HepG2 (cell line): ENCODE results near the gene CRISPLD2. TPM values are rescaled to one million over a fixed set of nuclear protein-coding genes. Genes with fewer than 3 reads are reported as not detected.

ENCODE experiments used
- AFF4 ChIP-seq: sonication (generic); formaldehyde crosslinking; IDR thresholded peaks from 2 replicates; pipeline ENCODE4 v1.4.0; 2020; ENCODE audit warnings: missing genetic modification reagents
- BCL3 ChIP-seq: sonication (generic); formaldehyde crosslinking; IDR thresholded peaks from 2 replicates; pipeline ENCODE4 v1.5.1; 2020; ENCODE audit warnings: mild to moderate bottlenecking, missing genetic modification reagents, moderate library complexity
- CCAR2 ChIP-seq: fragments of 200-400 bp; formaldehyde crosslinking; optimal IDR thresholded peaks from 2 replicates; pipeline ENCODE3; 2018; ENCODE audit warnings: low read depth, mild to moderate bottlenecking, low read length, moderate library complexity
- CHCHD3 ChIP-seq: sonication (generic); formaldehyde crosslinking; IDR thresholded peaks from 2 replicates; pipeline ENCODE4 v1.8.0; 2022; ENCODE audit warnings: mild to moderate bottlenecking, missing genetic modification reagents, moderate library complexity
- EP300 ChIP-seq, 3 experiments: sonication (generic) in 1 of 3; formaldehyde crosslinking in 1 of 3; IDR thresholded peaks; 2 replicates each; pipeline versions ENCODE4 v1.5.1 to v1.6.1; 2011 to 2020; ENCODE audit warnings: low read depth in 2 of 3, low read length in 2 of 3, borderline replicate concordance in 1 of 3, improper control_type of control experiment in 1 of 3, mild to moderate bottlenecking in 1 of 3, missing genetic modification reagents in 1 of 3, moderate library complexity in 1 of 3
- FOXK2 ChIP-seq: fragments of 450-650 bp; IDR thresholded peaks from 2 replicates; pipeline ENCODE4 v1.6.1; 2016
- HIVEP1 ChIP-seq: sonication (generic); formaldehyde crosslinking; IDR thresholded peaks from 2 replicates; pipeline ENCODE4 v1.4.0; 2020; ENCODE audit warnings: mild to moderate bottlenecking, missing genetic modification reagents
- KMT2A ChIP-seq: sonication (generic); formaldehyde crosslinking; IDR thresholded peaks from 2 replicates; pipeline ENCODE4 v1.4.0; 2020; ENCODE audit warnings: missing genetic modification reagents
- RFXANK ChIP-seq: IDR thresholded peaks from 2 replicates; pipeline ENCODE4 v1.6.1; 2016
- SAFB2 ChIP-seq: sonication (generic); formaldehyde crosslinking; IDR thresholded peaks from 2 replicates; pipeline ENCODE4 v1.5.1; 2020; ENCODE audit warnings: missing genetic modification reagents, low read depth, mild to moderate bottlenecking, borderline replicate concordance
- SALL1 ChIP-seq: sonication (generic); formaldehyde crosslinking; IDR thresholded peaks from 2 replicates; pipeline ENCODE4 v1.8.0; 2022; ENCODE audit warnings: mild to moderate bottlenecking, missing genetic modification reagents
- SMC3 ChIP-seq: IDR thresholded peaks from 2 replicates; pipeline ENCODE4 v1.6.1; 2011; ENCODE audit warnings: low read length, improper control_type of control experiment
- SMYD3 ChIP-seq: sonication (generic); formaldehyde crosslinking; IDR thresholded peaks from 2 replicates; pipeline ENCODE4 v1.8.1; 2023; ENCODE audit warnings: mild to moderate bottlenecking, missing genetic modification reagents
- SP1 ChIP-seq, 2 experiments: fragments of 450-650 bp in 1 of 2; sonication (generic) in 1 of 2; formaldehyde crosslinking in 1 of 2; IDR thresholded peaks; 2 replicates each; pipeline versions ENCODE4 v1.4.0 to v1.6.1; 2016 to 2020; ENCODE audit warnings: missing genetic modification reagents in 1 of 2
- TEAD3 ChIP-seq: optimal IDR thresholded peaks from 2 replicates; pipeline ENCODE3; 2016; ENCODE audit warnings: borderline replicate concordance
- ZFP82 ChIP-seq: sonication (generic); formaldehyde crosslinking; IDR thresholded peaks from 2 replicates; pipeline ENCODE4 v1.5.1; 2020; ENCODE audit warnings: mild to moderate bottlenecking, missing genetic modification reagents, borderline replicate concordance
- ZNF160 ChIP-seq: sonication (generic); formaldehyde crosslinking; IDR thresholded peaks from 2 replicates; pipeline ENCODE4 v1.8.0; 2022; ENCODE audit warnings: mild to moderate bottlenecking, inconsistent platforms, missing genetic modification reagents
- ZNF281 ChIP-seq: sonication (generic); formaldehyde crosslinking; IDR thresholded peaks from 2 replicates; pipeline ENCODE4 v1.4.0; 2020; ENCODE audit warnings: missing genetic modification reagents, borderline replicate concordance
- ZNF552 ChIP-seq: sonication (generic); formaldehyde crosslinking; IDR thresholded peaks from 2 replicates; pipeline ENCODE4 v1.9.0; 2022; ENCODE audit warnings: missing genetic modification reagents, mild to moderate bottlenecking, borderline replicate concordance
- ZNF704 ChIP-seq: sonication (generic); formaldehyde crosslinking; IDR thresholded peaks from 2 replicates; pipeline ENCODE4 v1.8.1; 2023; ENCODE audit warnings: mild to moderate bottlenecking, inconsistent platforms, moderate library complexity, missing genetic modification reagents, borderline replicate concordance
- ZNF720 ChIP-seq: sonication (generic); formaldehyde crosslinking; IDR thresholded peaks from 2 replicates; pipeline ENCODE4 v1.4.0; 2020; ENCODE audit warnings: missing genetic modification reagents
- polyA plus RNA-seq, 8 experiments: library from polyadenylated mRNA; depleted of rRNA in 3 of 8; stranded (reverse) in 7 of 8; unstranded in 1 of 8; fragments of >200 nt; fragmentation: Illumina TruSeq in 4 of 8; extraction: Trizol in 4 of 8; gene quantifications; 2 replicates each; pipeline versions ENCODE4 v1.2.1 to v1.2.3, GENCODE V29; 2011 to 2016; ENCODE audit warnings: low read depth in 4 of 8, missing spikeins in 1 of 8, mixed read lengths in 1 of 8; ENCODE audit not compliant: insufficient read depth in 1 of 8
- total RNA-seq, 5 experiments: library from RNA; depleted of rRNA; stranded (reverse); fragments of >200 nt; fragmentation: Illumina TruSeq; extraction: Trizol; gene quantifications; 2 replicates each; pipeline ENCODE4 v1.2.3, GENCODE V29; 2016; ENCODE audit warnings: low read depth in 1 of 5

Gene CRISPLD2
- total and polyA plus RNA-seq, 2 of the 13 experiments (the other 11 are each of a cell fraction or from before 2014, with no cell fraction given), result 0.04 to 0.31 TPM

GRCh38 chr16:84816023-84816422 is 3.8 kb upstream of the CRISPLD2 start (continued):
- peak; percentile 17; the same call in 1 of the 2 replicates for TF ChIP-seq ZNF281 (CRISPR knock-in tag)
- no peak for TF ChIP-seq KMT2A (CRISPR knock-in tag)
- no peak for TF ChIP-seq CCAR2
- peak; percentile 10 for TF ChIP-seq TEAD3
- no peak for TF ChIP-seq ZFP82 (CRISPR knock-in tag)
- no peak for TF ChIP-seq SMC3
- TF ChIP-seq SALL1 (CRISPR knock-in tag), result peak; percentile 69; the same call in 1 of the 2 replicates
- TF ChIP-seq ZNF720 (CRISPR knock-in tag), result no peak
- TF ChIP-seq CHCHD3, result no peak
- TF ChIP-seq FOXK2, result 0 out of 2 replicates have a peak, but pooled peaks have one; percentile 21
- no peak for TF ChIP-seq ZNF552 (CRISPR knock-in tag)
- no peak for TF ChIP-seq AFF4 (CRISPR knock-in tag)
- TF ChIP-seq SP1 (IDR thresholded peaks at IDR 0.05), result no peak
- TF ChIP-seq SP1 (CRISPR knock-in tag; IDR thresholded peaks at IDR 0.05), result no peak
- TF ChIP-seq SMYD3 (CRISPR knock-in tag), result no peak
- TF ChIP-seq ZNF704 (CRISPR knock-in tag), result no peak
- TF ChIP-seq SAFB2, result no peak
- TF ChIP-seq RFXANK, result no peak
- TF ChIP-seq EP300 (IDR thresholded peaks at IDR 0.05; ENCODE audit: low read depth in 2 of 2, low read length in 2 of 2), result no peak
- TF ChIP-seq EP300 (CRISPR knock-in tag; IDR thresholded peaks at IDR 0.05; ENCODE audit: borderline replicate concordance), result no peak
- TF ChIP-seq ZNF160, result no peak
- no peak for TF ChIP-seq BCL3
- no peak for TF ChIP-seq HIVEP1 (CRISPR knock-in tag)
